ENCODE results near the gene DNAH9. TPM values are rescaled to one million over a fixed set of nuclear protein-coding genes. Genes with fewer than 3 reads are reported as not detected.

DNAH9 gene
- total RNA-seq, 1 donor from 2014 or later = not detected

DNA sequence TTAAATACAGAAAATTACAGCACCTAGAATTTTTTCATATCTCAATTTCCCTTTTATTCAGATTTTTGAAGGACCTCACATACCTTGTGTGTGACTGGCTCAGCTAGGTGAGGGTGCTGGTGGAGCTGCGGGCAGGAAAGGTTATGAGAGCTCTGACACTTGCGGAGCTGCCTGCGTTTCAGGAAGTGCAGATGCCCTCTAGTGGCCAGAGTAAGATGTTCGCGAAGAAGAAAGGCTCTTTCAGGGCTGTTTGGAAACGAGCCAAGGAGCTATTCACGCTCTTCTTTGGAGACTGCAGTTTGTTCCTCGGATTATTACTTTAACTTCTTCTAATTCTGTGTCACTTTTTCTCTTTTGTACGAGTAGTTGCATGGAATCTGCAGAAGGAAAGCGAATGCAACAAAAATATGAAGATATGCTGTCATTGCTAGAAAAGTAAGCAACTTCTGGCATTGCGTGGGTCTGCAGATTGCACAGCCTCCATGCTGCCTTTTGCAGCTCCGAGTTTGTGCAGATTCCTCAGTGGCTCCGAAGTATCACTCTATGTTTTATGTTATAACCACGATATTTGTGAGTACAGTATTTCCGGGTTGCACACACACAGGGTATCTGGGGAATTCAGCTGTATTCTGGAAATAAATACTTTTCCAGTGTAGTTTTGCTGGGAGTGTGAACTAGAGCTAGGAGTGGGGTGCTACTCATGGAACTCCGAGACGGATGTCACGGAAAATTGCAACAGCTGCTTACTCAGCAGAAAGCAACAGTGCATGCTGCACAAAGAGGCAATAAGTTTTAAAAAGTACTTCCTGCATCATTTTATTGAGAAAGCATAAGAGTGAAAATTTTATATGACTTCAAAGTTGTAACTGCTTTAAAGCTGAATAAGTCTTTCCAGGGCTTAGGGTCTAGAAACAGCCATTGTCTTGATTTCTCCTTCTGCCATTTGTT is 46.3 kb downstream of the DNAH9 start:
- no peak overlapping the region for H3K4me3 ChIP-seq (ENCODE audit: low read depth, low read length)
- TF ChIP-seq, protein P1, sequence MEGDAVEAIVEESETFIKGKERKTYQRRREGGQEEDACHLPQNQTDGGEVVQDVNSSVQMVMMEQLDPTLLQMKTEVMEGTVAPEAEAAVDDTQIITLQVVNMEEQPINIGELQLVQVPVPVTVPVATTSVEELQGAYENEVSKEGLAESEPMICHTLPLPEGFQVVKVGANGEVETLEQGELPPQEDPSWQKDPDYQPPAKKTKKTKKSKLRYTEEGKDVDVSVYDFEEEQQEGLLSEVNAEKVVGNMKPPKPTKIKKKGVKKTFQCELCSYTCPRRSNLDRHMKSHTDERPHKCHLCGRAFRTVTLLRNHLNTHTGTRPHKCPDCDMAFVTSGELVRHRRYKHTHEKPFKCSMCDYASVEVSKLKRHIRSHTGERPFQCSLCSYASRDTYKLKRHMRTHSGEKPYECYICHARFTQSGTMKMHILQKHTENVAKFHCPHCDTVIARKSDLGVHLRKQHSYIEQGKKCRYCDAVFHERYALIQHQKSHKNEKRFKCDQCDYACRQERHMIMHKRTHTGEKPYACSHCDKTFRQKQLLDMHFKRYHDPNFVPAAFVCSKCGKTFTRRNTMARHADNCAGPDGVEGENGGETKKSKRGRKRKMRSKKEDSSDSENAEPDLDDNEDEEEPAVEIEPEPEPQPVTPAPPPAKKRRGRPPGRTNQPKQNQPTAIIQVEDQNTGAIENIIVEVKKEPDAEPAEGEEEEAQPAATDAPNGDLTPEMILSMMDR (conservative IDR thresholded peaks at IDR 0.05; ENCODE audit: low read depth, low read length) = peak; percentile 91
- DNase-seq (ENCODE audit: low read depth) = peak; percentile 35

DNA sequence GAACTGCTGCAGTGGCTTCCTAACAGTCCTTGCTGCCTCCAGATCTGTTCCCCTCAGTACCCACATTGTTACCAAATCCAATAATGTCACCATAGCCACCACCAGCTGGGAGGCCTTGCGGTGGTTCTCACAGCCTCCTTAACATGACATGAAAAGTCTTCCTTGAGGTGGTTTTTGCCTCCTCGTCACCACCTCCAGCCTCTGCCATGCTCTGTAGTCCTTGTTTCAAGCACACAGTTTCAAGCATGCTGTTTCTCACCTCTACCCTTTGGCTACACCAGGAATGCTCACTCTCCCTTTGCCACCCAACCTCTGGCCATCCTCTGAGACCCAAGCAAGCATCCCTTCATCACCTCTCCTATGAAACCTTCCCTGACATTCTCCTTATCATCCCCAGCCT is 47.2 kb downstream of the DNAH9 start:
- TF ChIP-seq, protein P1 (conservative IDR thresholded peaks at IDR 0.05; ENCODE audit: low read depth, low read length) = no peak
- H3K4me3 ChIP-seq (ENCODE audit: low read depth, low read length) = no peak overlapping the region
- no peak for DNase-seq (ENCODE audit: low read depth)

DNA sequence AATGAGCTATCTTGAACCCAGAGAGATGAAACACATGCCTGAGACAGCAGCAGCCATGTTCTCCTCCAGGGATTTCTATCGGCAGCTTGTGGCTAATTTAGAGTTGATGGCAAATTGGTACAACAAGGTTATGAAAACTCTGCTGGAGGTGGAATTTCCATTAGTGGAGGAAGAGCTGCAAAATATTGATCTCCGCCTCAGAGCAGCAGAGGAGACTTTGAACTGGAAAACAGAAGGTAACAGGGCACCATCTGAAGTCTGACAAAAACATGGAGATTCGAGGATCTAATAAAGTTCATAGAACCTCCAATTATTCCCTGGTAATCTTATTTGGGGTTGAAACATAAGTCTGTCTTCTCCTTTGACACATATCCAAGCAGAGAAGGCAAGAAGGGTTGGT is 52.8 kb downstream of the DNAH9 start:
- TF ChIP-seq, protein P1 (conservative IDR thresholded peaks at IDR 0.05; ENCODE audit: low read depth, low read length) = no peak
- DNase-seq (ENCODE audit: low read depth) = no peak
- H3K4me3 ChIP-seq (ENCODE audit: low read depth, low read length) = no peak overlapping the region

DNA sequence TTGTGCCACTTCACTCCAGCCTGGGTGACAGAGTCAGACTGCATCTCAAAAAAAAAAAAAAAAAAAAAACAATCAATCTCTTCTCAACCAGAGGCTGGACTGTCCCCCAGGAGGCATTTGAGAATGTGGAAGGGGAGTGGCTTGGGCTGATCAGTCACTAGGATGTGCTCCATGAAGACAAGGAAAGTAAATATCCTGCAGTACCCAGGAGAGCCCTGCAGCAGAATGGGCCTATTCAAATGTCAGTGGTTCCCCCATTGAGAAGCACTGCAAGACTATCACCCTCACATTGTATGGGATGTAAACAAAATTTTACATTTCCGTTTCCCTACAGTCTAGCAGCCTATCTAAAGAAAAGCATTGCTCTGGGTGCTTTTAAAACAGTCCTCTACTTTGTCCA is 70.3 kb downstream of the DNAH9 start:
- TF ChIP-seq, protein P1 (conservative IDR thresholded peaks at IDR 0.05; ENCODE audit: low read depth, low read length) = no peak
- no peak overlapping the region for H3K4me3 ChIP-seq (ENCODE audit: low read depth, low read length)
- no peak for DNase-seq (ENCODE audit: low read depth)

DNA sequence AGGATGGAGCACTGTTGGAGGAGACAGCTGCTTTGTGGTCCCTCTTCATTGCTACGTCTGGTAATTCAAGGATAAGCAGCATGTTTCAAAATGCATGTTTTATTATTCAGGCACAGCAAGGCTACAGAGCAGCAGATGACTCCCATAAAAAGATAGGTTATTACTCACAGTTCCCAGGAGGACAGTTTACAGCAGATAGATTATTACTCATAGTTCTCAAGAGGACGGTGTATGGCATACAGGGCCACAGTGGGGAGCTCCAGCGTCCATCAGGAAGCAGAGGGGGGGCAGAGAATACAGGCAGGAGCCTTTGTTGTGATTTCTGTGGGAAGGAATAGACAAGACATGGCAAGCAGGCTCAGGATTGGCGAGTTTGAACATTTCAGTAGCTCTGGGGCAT is 72.9 kb downstream of the DNAH9 start:
- DNase-seq (ENCODE audit: low read depth) = no peak
- TF ChIP-seq, protein P1 (conservative IDR thresholded peaks at IDR 0.05; ENCODE audit: low read depth, low read length) = no peak

DNA sequence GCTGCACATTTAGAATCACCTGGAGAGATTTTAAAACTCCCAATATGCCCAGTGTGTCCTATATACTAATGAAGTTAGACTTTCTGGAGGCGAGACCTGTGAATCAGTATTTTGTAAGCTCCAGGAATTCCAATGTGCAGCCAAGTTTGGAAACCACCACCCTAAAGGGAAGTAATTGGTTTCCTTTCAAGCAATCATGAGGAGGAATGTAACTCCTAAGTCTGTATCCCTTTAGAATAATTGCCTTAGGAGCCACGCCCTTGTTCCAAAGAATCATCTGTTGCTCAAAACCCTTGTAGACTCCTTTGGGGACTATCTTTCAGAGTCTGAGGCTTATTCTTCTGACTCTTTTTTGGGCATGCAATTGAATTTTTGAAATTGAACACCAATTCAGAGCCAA is 84.4 kb downstream of the DNAH9 start:
- no peak overlapping the region for H3K4me3 ChIP-seq (ENCODE audit: low read depth, low read length)
- TF ChIP-seq, protein P1 (conservative IDR thresholded peaks at IDR 0.05; ENCODE audit: low read depth, low read length) = no peak
- DNase-seq (ENCODE audit: low read depth) = peak; percentile 36

More for the DNA sequence above, 72.9 kb downstream of the DNAH9 start:
- H3K4me3 ChIP-seq (ENCODE audit: low read depth, low read length) = no peak overlapping the region
